Mucosa of stomach (tissue), 1 donor: ENCODE measurements around the gene GLI1.
A peak's percentile ranks its signal among the peaks of the same experiment; 100 is the strongest.
"Not testable (repeated sequence)": the region's sequence is repeated elsewhere in the genome, so short reads cannot be mapped to it uniquely, and the experiment has no call there.

Experiments used
- H3K27me3 ChIP-seq: one replicate; pipeline ENCODE4 v1.7.0; 2013; ENCODE audit warnings: mild to moderate bottlenecking, low read length; ENCODE audit not compliant: control insufficient read depth, insufficient read depth
- H3K36me3 ChIP-seq: one replicate; pipeline ENCODE4 v1.7.0; 2013; ENCODE audit warnings: low read length; ENCODE audit not compliant: control insufficient read depth, insufficient read depth
- H3K4me1 ChIP-seq: one replicate; pipeline ENCODE4 v1.7.0; 2013; ENCODE audit warnings: mild to moderate bottlenecking, low read length; ENCODE audit not compliant: control insufficient read depth, insufficient read depth
- H3K4me3 ChIP-seq: one replicate; pipeline ENCODE4 v1.7.0; 2013; ENCODE audit warnings: low read length
- H3K9ac ChIP-seq: one replicate; pipeline ENCODE4 v1.7.0; 2013; ENCODE audit warnings: mild to moderate bottlenecking, low read length, moderate library complexity
- H3K9me3 ChIP-seq: one replicate; pipeline ENCODE4 v1.7.0; 2013; ENCODE audit warnings: mild to moderate bottlenecking, low read length, moderate library complexity; ENCODE audit not compliant: control insufficient read depth
- donor health status: Pancreatic carcinoma.

GLI1 gene

GRCh38 chr12:57483466-57483865, 23.9 kb downstream of the GLI1 start:
- Histone ChIP-seq H3K4me3 (no peak overlapping the region), H3K9me3 (no peaks in the 10 kb centered on the region), H3K4me1 (peaks cover under 1% of the 10 kb centered on the region), H3K36me3 (no peaks in the 10 kb centered on the region), H3K9ac (no peak overlapping the region), H3K27me3 (peaks cover 14% of the 10 kb centered on the region)

GRCh38 chr12:57485695-57486094, 26.1 kb downstream of the GLI1 start:
- Histone ChIP-seq H3K4me1 (peaks cover 8% of the 10 kb centered on the region), H3K27me3 (peaks cover 5% of the 10 kb centered on the region), H3K9me3 (no peaks in the 10 kb centered on the region), H3K9ac (no peak overlapping the region), H3K36me3 (peaks cover 3% of the 10 kb centered on the region), H3K4me3 (no peak overlapping the region)

- Histone ChIP-seq H3K36me3 (peaks cover 3% of the 10 kb centered on the region), H3K9me3 (no peaks in the 10 kb centered on the region), H3K4me3 (no peak overlapping the region), H3K27me3 (no peaks in the 10 kb centered on the region), H3K9ac (no peak overlapping the region), H3K4me1 (peaks cover 8% of the 10 kb centered on the region)
Measured at GRCh38 chr12:57487055-57487596, 27.5 kb downstream of the GLI1 start.

GRCh38 chr12:57487597-57488401, 28.2 kb downstream of the GLI1 start, which contains the start of gene MARS1:
Gene MARS1 (plus strand): TSS chr12:57488068. CDS start chr12:57488091, 23 bp downstream.
- Histone ChIP-seq H3K27me3 (no peaks in the 10 kb centered on the region), H3K9me3 (no peaks in the 10 kb centered on the region), H3K9ac (peak within 1 kb of the TSS; percentile 72), H3K4me3 (peak within 1 kb of the TSS; percentile 70), H3K4me1 (peaks cover 8% of the 10 kb centered on the region), H3K36me3 (peaks cover 6% of the 10 kb centered on the region)

- peak overlapping the region; percentile 70 for H3K4me3 ChIP-seq
- peak overlapping the region; percentile 72 for H3K9ac ChIP-seq
- peaks cover 8% of the 10 kb centered on the region for H3K4me1 ChIP-seq
Measured at GRCh38 chr12:57488402-57489156, 29.0 kb downstream of the GLI1 start.

GRCh38 chr12:57489157-57489641, 29.6 kb downstream of the GLI1 start:
- peak overlapping the region; percentile 72 for H3K9ac ChIP-seq
- no peak overlapping the region for H3K4me3 ChIP-seq
- H3K27me3 ChIP-seq: no peaks in the 10 kb centered on the region
- peaks cover 7% of the 10 kb centered on the region for H3K36me3 ChIP-seq
- H3K9me3 ChIP-seq: no peaks in the 10 kb centered on the region
- H3K4me1 ChIP-seq: peaks cover 8% of the 10 kb centered on the region

More at GRCh38 chr12:57488402-57489156, 29.0 kb downstream of the GLI1 start:
- H3K27me3 ChIP-seq: no peaks in the 10 kb centered on the region
- H3K9me3 ChIP-seq: no peaks in the 10 kb centered on the region
- H3K36me3 ChIP-seq: peaks cover 7% of the 10 kb centered on the region

GRCh38 chr12:57490126-57490525, 30.5 kb downstream of the GLI1 start:
- Histone ChIP-seq H3K4me3 (no peak overlapping the region), H3K9me3 (no peaks in the 10 kb centered on the region), H3K4me1 (peaks cover 8% of the 10 kb centered on the region), H3K36me3 (peaks cover 7% of the 10 kb centered on the region), H3K27me3 (no peaks in the 10 kb centered on the region), H3K9ac (no peak overlapping the region)

- no peaks in the 10 kb centered on the region for H3K9me3 ChIP-seq
- H3K4me1 ChIP-seq: peaks cover 8% of the 10 kb centered on the region
- H3K9ac ChIP-seq: no peak overlapping the region
- no peaks in the 10 kb centered on the region for H3K27me3 ChIP-seq
- no peak overlapping the region for H3K4me3 ChIP-seq
- H3K36me3 ChIP-seq: peaks cover 7% of the 10 kb centered on the region
Measured at GRCh38 chr12:57491393-57492280, 32.1 kb downstream of the GLI1 start.

- not testable (repeated sequence) for H3K4me3 ChIP-seq, H3K9ac ChIP-seq, H3K9me3 ChIP-seq, H3K27me3 ChIP-seq, H3K4me1 ChIP-seq
- H3K36me3 ChIP-seq: peaks cover 13% of the 10 kb centered on the region
Measured at GRCh38 chr12:57495051-57495701, 35.6 kb downstream of the GLI1 start.

- Histone ChIP-seq H3K27me3 (no peaks in the 10 kb centered on the region), H3K9ac (no peak overlapping the region), H3K9me3 (no peaks in the 10 kb centered on the region), H3K4me3 (no peak overlapping the region), H3K4me1 (no peaks in the 10 kb centered on the region), H3K36me3 (peaks cover 16% of the 10 kb centered on the region)
Measured at GRCh38 chr12:57496822-57497221, 37.2 kb downstream of the GLI1 start.
